Measurements from ENCODE around the gene PIWIL4.
"Not testable (repeated sequence)": the region's sequence is repeated elsewhere in the genome, so short reads cannot be mapped to it uniquely, and the experiment has no call there.

PIWIL4 gene

DNA sequence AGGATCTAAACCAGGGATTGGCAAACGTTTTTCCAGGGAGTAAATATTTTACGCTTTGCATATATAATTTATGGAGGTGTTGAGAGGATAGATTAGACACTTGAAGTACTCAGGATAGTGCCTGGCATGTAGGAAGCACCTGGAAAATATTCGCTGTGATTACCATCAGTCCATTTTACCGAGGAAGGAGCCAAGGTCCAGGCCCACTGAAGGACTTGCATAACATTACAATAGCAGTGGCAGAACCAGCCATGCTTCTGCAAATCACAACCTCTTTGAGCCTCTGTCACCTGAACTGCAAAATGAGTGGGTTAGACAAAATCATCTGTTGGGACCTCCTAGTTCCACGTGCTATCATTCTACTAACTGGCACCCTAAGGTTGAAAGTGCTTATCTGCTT, 18.0 kb upstream of the PIWIL4 start:
- DNase-seq: no peak

DNA sequence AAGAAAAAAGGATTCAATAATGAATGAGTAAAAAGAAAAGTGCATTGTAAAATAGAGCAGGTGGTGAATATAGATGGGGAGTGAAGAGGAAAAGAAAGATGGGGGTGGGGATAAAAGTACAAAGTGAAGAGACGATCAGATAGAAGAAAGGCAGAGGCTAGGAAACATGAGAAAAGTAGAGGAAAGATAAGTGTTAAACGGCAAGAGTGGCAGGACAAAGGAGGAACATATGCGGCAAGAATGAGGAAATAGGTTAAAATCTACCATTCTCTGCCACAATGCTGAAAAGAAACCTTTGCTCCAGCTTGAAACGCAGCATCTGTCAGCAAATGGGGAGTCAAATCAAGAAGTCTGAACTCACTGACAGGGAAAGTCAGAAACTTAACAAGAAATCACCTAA, 16.7 kb upstream of the PIWIL4 start:
- DNase-seq: no peak

DNA sequence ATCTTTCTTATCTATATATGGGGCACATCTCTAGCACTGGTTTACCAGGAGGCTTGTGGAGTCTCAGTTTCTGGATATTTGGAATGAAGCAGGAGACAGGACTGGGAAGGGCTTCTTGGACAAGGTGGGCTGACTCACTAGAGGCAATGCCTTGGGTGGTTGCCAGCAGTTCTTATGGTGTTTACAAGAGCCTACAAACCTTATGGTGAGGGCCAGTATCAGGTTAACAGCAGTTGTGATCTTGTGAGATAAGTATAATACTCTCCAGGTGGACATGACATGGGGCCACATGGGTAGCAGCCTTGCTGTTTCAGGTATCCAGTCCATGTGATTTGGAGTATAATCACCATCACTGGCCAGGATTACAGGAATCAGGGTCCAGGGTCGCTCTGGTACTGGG, 13.2 kb upstream of the PIWIL4 start:
- DNase-seq: no peak

DNA sequence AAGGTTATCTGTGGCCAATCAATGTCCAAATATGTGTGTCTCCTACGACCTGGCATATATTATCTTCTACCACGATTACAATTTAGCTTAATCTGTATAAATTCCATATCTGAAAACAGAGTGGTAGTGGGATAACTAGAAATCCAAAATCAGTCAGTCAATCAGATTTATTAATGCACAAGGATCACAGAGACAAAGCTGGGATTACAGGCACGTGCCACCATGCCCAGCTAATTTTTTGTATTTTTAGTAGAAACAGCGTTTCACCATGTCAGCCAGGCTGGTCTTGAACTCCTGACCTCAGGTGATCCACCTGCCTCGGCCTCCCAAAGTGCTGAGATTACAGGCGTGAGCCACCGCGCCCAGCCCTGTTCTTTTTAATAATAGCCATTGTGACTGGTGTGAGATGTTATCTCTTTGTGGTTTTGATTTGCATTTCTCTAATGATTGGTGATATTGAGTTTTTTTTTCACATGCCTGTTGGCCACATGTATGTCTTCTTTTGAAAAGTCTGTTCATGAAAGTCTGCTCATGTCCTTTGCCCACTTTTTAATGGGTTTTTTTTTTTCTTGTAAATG, 11.3 kb upstream of the PIWIL4 start:
- not testable (repeated sequence) for DNase-seq

DNA sequence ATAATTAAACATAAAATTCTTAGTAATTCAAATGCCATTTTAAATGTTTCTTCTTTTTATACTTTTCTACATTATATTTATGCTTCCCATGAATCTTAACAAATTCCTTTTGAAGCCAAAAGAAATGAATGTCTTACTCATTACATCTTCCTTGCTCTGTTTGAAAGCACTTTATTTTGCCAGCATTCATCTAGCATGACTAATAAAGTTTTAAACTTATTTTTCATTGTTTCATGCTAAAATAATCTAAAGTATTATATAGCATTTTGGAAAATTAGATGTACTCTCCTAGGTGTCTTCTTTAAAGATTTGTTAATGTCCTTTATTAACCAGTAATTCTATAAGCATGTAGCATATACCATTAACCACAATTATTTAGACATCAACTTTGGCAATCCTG, 9.7 kb upstream of the PIWIL4 start:
- DNase-seq: no peak

DNA sequence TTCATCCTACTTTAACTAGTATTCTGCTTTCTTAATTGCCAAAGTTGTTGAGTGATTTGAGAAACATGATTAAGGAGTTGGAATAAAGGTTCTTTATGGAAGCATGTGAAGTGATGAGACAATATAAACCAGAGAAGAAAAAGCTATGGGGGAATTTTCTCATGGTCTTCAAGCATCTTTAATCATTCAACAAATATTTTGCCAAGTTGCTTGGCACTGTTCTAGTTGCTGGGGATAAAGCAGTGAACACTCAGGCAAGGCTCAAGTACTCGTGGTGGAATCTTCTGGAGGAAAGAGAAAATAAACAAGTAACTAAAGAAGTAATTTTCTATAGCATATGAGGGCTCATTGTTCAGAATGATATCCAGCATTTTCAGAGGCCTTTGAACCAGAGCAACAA, 9.2 kb upstream of the PIWIL4 start:
- DNase-seq: no peak

DNA sequence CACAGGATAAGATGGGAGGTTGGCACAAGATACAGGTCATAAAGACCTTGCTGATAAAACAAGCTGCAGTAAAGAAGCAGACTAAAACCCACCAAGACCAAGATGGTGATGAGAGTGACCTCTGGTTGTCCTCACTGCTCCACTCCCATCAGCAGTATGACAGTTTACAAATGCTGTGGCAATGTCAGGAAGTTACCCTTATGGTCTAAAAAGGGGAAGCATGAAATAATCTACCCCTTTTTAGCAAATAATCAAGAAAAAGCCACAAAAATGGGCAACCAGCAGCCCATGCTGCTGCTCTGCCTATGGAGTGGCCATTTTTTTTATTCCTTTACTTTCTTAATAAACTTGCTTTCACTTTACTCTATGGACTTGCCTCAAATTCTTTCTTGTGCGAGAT, 8.7 kb upstream of the PIWIL4 start:
- DNase-seq: no peak

DNA sequence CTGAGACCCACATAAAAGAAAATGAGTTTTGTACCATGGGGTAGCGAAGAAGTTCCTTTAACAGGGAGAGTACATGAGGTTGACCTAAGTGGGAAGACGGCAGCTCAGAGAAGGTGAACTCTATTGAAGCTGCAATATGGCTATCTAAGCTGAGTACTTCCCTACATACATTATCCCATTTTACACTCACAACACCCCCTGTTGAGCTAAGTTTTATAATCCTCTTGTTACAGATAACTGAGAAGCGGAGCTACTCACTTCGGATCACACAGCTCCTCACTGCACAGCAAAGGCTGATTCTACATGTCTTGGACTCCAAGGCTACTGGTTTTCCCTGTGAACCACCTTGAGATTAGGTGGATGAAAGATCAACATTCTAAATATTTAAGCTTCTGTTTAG, 8.2 kb upstream of the PIWIL4 start:
- no peak for DNase-seq

DNA sequence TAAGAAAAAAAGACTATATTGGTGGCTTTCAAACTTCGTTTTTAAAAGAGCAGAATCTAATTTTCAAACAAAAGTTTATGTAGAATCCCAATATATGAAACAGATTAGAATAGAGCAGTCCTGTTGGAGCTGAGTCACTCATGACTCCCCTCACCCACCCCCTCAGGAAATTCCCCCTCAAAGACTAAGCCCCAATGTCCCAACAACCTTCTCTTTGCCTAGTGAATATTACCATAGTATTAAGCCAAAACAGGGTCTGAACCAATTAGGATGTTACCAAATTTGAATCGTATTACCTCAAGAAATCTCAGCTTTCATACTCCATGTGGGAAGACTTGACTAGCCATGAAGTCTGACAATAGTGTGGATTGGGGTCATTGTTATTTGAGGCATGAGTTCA, 7.8 kb upstream of the PIWIL4 start:
- no peak for DNase-seq

DNA sequence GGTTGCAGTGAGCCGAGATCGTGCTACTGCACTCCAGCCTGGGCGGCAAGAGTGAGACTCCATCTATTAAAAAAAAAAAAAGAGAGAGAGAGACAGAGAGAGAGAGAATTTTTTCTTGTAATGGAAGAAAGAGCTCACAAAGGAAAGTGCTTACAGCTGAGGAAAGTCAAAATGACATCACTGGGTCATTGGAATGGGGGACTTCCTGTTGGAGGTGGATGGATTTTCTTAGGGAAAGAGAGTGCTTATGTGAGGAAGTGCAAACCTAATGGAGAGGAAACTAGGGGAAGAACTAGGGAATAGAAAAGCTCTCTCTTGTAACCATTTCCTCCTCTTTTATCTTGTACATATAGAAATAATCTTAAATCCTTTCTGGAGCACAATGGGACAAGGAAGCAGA, 6.3 kb upstream of the PIWIL4 start:
- no peak for DNase-seq

DNA sequence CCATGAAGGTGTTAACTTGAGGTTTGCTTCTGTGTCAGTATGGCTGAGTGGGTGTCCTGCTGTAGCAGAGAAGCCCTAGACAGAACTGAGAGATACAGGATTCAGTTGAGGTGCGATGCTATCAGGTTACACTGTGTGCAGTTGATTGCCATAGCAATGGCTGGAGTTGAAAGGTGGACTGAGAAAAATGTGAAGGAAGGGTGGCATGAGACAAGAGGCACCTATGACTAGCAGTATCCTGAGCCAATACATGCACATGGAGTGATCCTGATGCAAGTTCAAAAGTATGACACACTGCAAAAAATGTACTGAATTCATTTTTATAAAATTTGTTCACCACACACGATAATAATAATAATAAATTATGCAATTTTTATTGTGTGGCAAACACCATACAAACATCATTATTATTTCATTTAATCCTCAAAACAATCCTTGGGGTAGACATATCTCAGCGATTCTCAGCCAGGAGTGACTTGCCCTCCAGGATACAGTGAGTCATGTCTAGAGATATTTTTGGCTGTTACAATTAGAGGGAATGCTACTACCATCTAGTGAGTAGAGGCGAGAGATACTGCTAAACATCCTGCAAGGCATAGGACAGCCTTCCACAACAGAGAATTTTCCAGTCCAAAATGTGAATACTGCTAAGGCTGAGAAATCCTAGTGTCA, 3.9 kb upstream of the PIWIL4 start:
- no peak for DNase-seq

DNA sequence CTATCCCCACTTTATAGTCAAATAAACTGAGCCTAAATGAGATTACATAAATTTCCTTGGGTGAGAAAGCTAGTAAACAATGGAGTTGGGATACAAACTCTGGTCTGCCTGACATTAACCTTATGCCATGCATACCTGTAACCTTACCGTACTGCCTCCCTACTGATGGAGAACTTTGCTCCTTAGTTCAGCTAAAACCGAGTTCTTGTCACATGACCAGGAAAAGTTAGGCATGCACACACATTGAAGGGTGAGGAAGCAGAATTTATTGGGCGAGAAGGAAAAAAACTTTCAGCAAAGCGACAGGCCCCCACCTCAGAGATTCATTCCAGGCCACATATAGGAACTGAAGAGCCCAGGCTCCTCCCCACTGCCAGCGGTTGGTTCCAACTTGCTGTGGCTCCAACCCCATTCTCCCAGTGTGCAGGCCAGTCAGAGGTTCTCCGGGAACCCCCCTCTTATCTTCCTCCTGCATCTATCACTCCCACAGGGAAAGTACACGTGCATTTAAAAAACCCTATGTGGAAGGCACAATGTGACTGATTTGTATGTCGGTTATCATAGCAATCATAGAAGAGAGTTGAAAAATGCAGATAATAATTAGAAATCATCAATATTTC, 3.2 kb upstream of the PIWIL4 start:
- DNase-seq: no peak

DNA sequence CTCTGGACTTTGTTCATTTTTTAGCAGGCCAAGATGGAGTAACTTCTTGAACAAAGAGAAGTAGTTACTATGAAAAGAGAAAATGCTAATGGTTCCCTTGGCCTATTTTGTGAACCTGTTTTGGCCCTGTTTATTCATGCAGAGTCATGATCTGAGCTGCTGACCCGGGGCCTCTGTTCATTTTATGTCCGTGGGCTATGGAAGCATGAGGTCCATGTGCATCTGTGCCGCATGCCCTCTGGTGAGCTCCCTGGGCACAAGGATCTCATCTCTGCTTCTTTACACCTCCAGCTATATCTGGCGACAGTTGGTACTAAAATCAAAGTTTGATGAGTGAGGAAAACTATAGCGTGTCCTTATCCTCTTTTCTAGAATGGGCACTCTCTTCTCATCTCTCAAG, 1.0 kb downstream of the PIWIL4 start:
- DNase-seq: no peak

DNA sequence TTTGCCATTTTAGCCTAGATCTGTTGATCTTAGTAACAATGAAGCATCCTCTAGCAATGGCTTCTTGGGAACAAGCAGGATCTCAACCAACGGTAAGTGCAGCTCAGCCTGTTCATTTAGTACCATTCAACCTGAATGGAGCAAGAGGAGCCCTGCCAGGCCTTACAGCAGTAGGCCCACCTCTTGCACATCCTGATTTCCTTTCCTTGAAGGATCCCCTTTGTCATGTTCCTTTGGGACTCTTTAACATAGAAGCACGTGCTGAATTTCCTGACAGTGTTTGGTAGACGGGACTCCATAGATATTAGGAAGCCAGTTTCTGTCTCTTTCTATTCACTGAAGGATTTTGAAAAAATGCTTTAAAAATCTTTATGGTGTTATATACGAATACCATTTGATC, 1.5 kb downstream of the PIWIL4 start:
- DNase-seq: no peak

DNA sequence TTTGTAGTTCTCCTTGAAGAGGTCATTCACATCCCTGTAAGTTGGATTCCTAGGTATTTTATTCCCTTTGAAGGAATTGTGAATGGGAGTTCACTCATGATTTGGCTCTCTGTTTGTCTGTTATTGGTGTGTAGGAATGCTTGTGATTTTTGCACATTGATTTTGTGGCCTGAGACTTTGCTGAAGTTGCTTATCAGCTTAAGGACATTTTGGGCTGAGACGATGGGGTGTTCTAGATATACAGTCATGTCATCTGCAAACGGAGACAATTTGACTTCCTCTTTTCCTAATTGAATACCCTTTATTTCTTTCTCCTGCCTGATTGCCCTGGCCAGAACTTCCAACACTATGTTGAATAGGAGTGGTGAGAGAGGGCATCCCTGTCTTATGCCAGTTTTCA, 5.8 kb downstream of the PIWIL4 start:
- not testable (repeated sequence) for DNase-seq

DNA sequence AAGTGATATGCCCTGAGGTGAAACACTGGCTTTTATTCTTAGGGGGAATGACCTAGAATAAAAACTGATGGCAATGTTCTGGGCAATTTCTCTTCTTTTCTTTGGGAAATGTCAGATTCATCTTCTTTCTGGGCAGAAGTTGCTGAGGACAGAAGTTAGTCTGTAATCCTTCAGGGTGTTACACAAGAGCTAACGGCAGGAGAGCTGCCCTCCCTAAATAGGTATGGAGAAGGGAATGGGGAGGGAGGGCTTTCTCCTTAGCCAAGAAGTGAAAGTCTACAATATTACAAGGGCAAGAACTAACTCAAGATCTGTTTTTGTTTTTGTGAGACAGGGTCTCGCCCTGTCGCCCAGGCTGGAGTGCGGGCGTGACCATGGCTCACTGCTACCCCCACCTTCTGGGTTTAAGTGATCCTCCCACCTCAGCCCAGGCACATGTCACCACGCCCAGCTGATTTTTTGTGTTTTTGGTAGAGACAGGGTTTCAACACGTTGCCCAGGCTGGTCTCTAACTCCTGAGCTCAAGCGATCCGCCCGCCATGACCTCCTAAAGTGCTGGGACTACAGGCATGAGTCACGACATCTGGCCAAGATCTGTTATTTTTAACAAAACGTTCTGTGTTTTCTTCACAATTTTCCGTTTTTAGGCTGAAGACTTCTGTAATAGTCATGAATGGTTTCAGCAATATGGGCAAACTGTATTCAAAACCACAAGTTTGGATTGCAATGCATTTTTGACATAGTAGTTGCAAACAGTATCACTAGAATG, 7.2 kb downstream of the PIWIL4 start:
- no peak for DNase-seq

DNA sequence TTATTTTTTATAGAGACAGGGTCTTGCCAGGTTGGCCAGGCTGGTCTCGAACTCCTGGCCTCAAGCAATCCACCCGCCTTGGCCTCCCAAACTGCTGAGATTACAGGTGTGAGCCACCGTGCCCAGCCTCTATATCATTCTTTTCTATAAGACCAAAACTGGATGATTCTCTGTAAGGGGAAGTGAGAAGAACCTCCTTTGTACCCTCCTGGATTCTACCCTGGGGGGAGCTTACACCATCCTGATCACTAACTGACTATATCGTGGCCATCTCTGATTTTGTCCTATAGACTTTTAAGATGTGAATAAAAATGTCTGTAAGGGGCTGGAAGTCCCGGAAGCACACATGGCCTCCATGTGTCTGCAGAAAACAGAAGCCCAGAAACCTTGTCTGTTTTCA, 9.1 kb downstream of the PIWIL4 start:
- no peak for DNase-seq

DNA sequence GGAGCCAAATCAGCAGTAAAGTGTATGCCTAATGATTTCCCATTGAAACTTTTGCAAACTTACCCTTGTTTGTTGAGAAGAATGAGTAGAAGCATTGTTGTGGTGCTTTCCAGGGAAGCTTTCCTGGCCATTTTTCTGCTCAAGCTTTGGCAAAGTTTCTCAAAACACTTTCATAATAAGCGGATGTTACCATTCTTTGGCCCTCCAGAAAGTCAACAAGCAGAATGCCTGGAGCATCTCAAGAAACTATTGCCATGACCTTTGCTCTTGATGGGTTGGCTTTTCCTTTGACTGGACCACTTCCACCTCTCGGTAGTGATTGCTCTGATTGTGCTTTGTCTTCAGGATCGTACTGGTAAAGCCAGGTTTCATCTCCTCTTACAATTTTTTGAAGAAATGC, 10.7 kb downstream of the PIWIL4 start:
- DNase-seq: no peak

DNA sequence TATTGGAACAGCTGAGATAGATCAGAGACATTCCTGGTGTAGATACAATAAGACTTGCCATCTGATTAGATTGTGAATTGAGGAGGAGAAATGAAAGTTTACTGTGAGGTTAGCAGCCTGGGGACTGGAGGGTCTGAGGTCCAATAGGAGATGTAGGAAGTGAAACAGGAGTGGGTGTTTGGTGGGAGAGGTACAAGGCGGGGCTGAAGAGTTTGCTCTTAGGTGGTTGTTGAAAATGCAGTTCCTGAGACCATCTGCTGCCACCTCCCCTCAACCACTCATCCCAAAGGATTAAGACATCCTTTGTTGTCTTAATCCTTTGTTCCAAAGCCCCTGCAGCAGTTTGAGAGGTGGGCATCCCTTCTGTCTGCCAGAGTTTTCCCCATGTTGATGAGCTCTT, 14.8 kb downstream of the PIWIL4 start:
- no peak for DNase-seq

DNA sequence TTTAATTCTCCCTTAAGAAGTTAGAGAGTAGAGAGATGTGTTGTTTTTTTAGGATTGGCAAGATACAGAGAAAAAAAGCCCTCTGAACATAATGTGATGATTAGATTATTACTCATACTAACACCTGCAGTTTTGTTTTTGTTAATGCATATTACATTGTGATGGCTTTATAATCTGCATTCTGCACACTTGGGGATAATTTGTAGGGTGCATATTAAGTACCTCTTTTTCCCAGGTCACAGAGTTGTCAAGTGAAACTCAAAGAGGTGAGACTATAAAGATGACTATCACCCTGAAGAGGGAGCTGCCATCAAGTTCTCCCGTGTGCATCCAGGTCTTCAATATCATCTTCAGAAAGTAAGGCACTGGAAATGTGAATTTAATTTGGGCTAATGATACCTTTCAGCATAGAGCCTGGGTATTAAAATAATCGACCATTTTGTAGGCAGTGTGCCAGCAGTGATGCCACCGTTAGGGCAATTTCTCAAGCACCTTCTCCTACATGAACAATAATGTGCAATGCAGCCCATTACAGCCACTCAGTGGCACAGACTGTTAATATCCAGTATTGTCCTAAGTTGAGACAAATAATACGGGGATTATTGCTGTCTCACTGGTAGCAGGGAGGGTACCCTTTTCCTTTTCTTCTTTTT, 16.2 kb downstream of the PIWIL4 start:
- no peak for DNase-seq

DNA sequence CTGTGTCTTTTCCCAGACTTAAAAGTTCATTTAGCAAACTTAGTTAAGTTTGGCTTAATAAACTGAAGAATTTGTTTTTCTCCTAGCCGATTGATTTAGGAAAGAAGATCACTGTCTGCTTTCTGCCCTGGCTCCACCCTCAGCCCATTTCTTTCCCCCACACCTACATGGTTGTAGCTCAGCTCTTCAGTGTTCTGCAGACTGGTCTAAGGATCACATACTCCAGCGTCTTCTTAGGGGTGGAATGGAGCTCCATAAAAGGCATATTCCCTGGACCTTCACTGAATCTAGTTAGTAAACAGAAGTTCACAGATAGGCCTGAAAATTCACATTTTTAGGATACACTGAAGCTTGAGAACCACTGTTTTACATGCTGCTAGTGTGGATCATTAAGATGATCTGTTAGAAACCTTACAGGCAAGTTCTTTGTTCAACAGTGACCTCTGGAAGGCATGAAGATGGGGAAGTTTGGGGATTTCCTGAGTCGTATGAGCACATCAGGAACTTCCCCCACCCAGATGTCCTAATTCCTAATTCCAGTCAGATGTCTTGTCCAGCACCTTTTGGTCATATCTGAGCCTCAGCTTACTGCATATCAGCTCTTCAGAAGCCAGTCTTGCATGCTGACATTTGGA, 16.8 kb downstream of the PIWIL4 start:
- no peak for DNase-seq

DNA sequence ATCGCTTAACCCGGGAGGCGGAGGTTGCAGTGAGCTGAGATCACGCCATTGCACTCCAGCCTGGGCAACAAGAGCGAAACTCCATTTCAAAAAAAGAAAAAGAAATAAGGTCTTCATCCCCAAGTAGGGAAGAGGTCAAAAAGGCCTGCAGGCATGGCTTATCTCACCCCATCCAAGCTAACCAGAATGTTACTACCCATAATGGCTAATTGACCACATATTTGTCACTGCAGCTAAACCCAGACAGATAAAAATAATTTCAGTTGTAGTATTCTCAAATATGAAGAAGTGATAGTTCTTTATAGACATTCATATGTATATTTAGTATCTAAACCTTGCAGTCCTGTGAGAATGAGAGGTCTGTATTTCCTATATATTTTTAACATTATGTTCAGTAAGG, 17.8 kb downstream of the PIWIL4 start:
- no peak for DNase-seq

DNA sequence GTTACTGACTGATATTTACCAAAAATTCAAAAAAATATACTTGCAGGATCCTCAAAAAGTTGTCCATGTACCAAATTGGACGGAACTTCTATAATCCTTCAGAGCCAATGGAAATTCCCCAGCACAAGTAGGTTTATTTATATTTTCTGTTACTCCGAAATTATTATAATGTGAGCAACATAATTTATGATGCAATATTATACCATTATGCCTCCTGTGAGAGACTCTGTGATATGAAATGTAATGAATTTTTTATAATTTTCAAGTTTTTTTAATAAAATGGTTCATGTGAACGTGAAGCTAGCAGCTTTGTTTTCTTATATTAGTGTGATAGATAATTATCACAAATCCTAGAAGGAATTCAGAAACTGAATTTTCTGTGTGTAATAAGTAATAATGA, 18.2 kb downstream of the PIWIL4 start:
- no peak for DNase-seq

All from CD4-positive, alpha-beta T cell treated with Interleukin-6 for 4 hours (primary cell).